Spleen (tissue), 7 donors: ENCODE data around the gene RRP1.

Experiments
- CTCF ChIP-seq, 11 experiments: fragments of 200-600 bp in 7 of 11; fragments of 450-650 bp in 4 of 11; sonication (generic) in 4 of 11; IDR thresholded peaks in 8 of 11; conservative IDR thresholded peaks in 3 of 11; 1 replicate in 7 of 11; 2 replicates in 4 of 11; pipeline versions ENCODE4 v1.4.0 to v1.8.0; 2016 to 2021; ENCODE audit warnings: antibody characterized with exemption in 11 of 11, inconsistent platforms in 4 of 11, mild to moderate bottlenecking in 1 of 11
- POLR2AphosphoS5 ChIP-seq, 3 donors: sonication (generic); formaldehyde crosslinking; IDR thresholded peaks; one replicate each; pipeline ENCODE4 v1.5.1; 2017; ENCODE audit warnings: antibody characterized with exemption in 3 of 3
- donor health status: DM: no; HTN: no; CAD: no; lungs with moderate emphysema.
- donor health status: DM: no; HTN: no; CAD: no.
- donor health status: DM: no; HTN: no; CAD: no.

GRCh38 chr21:43832648-43833047 lies 43.3 kb downstream of the RRP1 start:
- TF ChIP-seq POLR2AphosphoS5 (IDR thresholded peaks at IDR 0.05): no peak
- no peak for TF ChIP-seq CTCF (IDR thresholded peaks at IDR 0.05 in 8 of 11, conservative IDR thresholded peaks at IDR 0.05 in 3 of 11)
